Measurements from ENCODE around the gene SKAP1. TPM values are rescaled to one million over a fixed set of nuclear protein-coding genes. Genes with fewer than 3 reads are reported as not detected.

Gene SKAP1
- polyA plus RNA-seq, 1 of the 3 experiments (the other 2 are of a cell fraction) = not detected

- CTCF ChIA-PET = no interaction called here
Observed at GRCh38 chr17:48394821-48395220, 35.2 kb downstream of the SKAP1 start.

GRCh38 chr17:48393283-48393682 lies 36.7 kb downstream of the SKAP1 start:
- H3K27me3 ChIP-seq (ENCODE audit: insufficient read depth) = peaks cover 67% of the 10 kb centered on the region
- no peaks in the 10 kb centered on the region for H4K20me1 ChIP-seq (ENCODE audit: insufficient read depth)
- no peak for TF ChIP-seq RCOR1 (IDR thresholded peaks at IDR 0.05; ENCODE audit: low read length)
- TF ChIP-seq IRF3 (IDR thresholded peaks at IDR 0.05; ENCODE audit: low read depth, low read length) = no peak
- TF ChIP-seq FOXJ3 (CRISPR knock-in tag; IDR thresholded peaks at IDR 0.05) = no peak
- no peak for TF ChIP-seq GATA2 (CRISPR knock-in tag; IDR thresholded peaks at IDR 0.05)
- no peak for TF ChIP-seq USF1 (IDR thresholded peaks at IDR 0.05; ENCODE audit: borderline replicate concordance, low read depth)
- TF ChIP-seq FOXM1 (IDR thresholded peaks at IDR 0.05; ENCODE audit: low read depth) = no peak
- no peak for TF ChIP-seq TEAD4 (IDR thresholded peaks at IDR 0.05; ENCODE audit: borderline replicate concordance, insufficient read depth)
- DNase-seq = no peak
- H3K9me3 ChIP-seq = no peaks in the 10 kb centered on the region
- H3F3A ChIP-seq (replicated peaks; ENCODE audit: insufficient read depth) = no peaks in the 10 kb centered on the region
- H3K27ac ChIP-seq (ENCODE audit: low read depth in 2 of 2, low read length in 1 of 2) = no peak overlapping the region
- H3K9ac ChIP-seq = no peak overlapping the region
- H3K4me1 ChIP-seq (ENCODE audit: control insufficient read depth in 1 of 2, insufficient read depth in 2 of 2, low read depth in 1 of 2, low read length in 1 of 2) = no peaks in the 10 kb centered on the region
- no peaks in the 10 kb centered on the region for H3K79me2 ChIP-seq (ENCODE audit: insufficient read depth)
- ChIA-PET POLR2A (no interaction called here), CTCF (interaction anchor here (0.8 to 1.0 kb wide), 3 partner anchors 14 to 85 kb away, joined by 3 to 5 read pairs (median 4); no protein-coding TSS in a partner anchor)
- no peak overlapping the region for H3K4me3 ChIP-seq (ENCODE audit: low read depth in 2 of 2, low read length in 1 of 2)
- H3K36me3 ChIP-seq (replicated peaks in 1 of 2; ENCODE audit: control insufficient read depth in 1 of 2, insufficient read depth in 2 of 2, low read length in 1 of 2) = no peaks in the 10 kb centered on the region
- H2AFZ ChIP-seq (ENCODE audit: low read depth) = no peak overlapping the region
- H3K4me2 ChIP-seq = no peak overlapping the region
- no peaks in the 10 kb centered on the region for H3K9me2 ChIP-seq

More at GRCh38 chr17:48394821-48395220, 35.2 kb downstream of the SKAP1 start:
- 13% methylated on average over 3 of the region's 3 CpGs for WGBS (ENCODE audit: low lambda C conversion rate)
- no peak overlapping the region for H3K27ac ChIP-seq (ENCODE audit: low read depth in 2 of 2, low read length in 1 of 2)
- TF ChIP-seq ELF1 (IDR thresholded peaks at IDR 0.05) = no peak
- no peaks in the 10 kb centered on the region for H3F3A ChIP-seq (replicated peaks; ENCODE audit: insufficient read depth)
- H3K79me2 ChIP-seq (ENCODE audit: insufficient read depth) = no peaks in the 10 kb centered on the region
- no peaks in the 10 kb centered on the region for H3K4me1 ChIP-seq (ENCODE audit: control insufficient read depth in 1 of 2, insufficient read depth in 2 of 2, low read depth in 1 of 2, low read length in 1 of 2)
- no peaks in the 10 kb centered on the region for H3K9me2 ChIP-seq
- H3K27me3 ChIP-seq (ENCODE audit: insufficient read depth) = peaks cover 70% of the 10 kb centered on the region
- H3K9me3 ChIP-seq = no peaks in the 10 kb centered on the region
- no peak overlapping the region for H2AFZ ChIP-seq (ENCODE audit: low read depth)
- DNase-seq = no peak
- no peak overlapping the region for H3K9ac ChIP-seq
- POLR2A ChIA-PET = no interaction called here
- no peaks in the 10 kb centered on the region for H3K36me3 ChIP-seq (replicated peaks in 1 of 2; ENCODE audit: control insufficient read depth in 1 of 2, insufficient read depth in 2 of 2, low read length in 1 of 2)
- no peak overlapping the region for H3K4me3 ChIP-seq (ENCODE audit: low read depth in 2 of 2, low read length in 1 of 2)
- H3K4me2 ChIP-seq = no peak overlapping the region
- no peaks in the 10 kb centered on the region for H4K20me1 ChIP-seq (ENCODE audit: insufficient read depth)

- POLR2A ChIA-PET = no interaction called here
- CTCF ChIA-PET = interaction anchor here (0.8 to 1.0 kb wide), 3 partner anchors 14 to 85 kb away, joined by 3 to 5 read pairs (median 4); no protein-coding TSS in a partner anchor
- Histone ChIP-seq H3K27ac (ENCODE audit: low read depth in 2 of 2, low read length in 1 of 2) (no peak overlapping the region), H3F3A (replicated peaks; ENCODE audit: insufficient read depth) (no peaks in the 10 kb centered on the region), H3K9me3 (no peaks in the 10 kb centered on the region), H4K20me1 (ENCODE audit: insufficient read depth) (no peaks in the 10 kb centered on the region), H3K4me3 (ENCODE audit: low read depth in 2 of 2, low read length in 1 of 2) (no peak overlapping the region), H2AFZ (ENCODE audit: low read depth) (no peak overlapping the region), H3K79me2 (ENCODE audit: insufficient read depth) (no peaks in the 10 kb centered on the region), H3K27me3 (ENCODE audit: insufficient read depth) (peaks cover 67% of the 10 kb centered on the region), H3K4me2 (no peak overlapping the region), H3K4me1 (ENCODE audit: control insufficient read depth in 1 of 2, insufficient read depth in 2 of 2, low read depth in 1 of 2, low read length in 1 of 2) (no peaks in the 10 kb centered on the region), H3K9me2 (no peaks in the 10 kb centered on the region), H3K9ac (no peak overlapping the region), H3K36me3 (replicated peaks in 1 of 2; ENCODE audit: control insufficient read depth in 1 of 2, insufficient read depth in 2 of 2, low read length in 1 of 2) (no peaks in the 10 kb centered on the region)
- no peak for TF ChIP-seq REST (IDR thresholded peaks at IDR 0.05; ENCODE audit: low read depth, low read length)
- TF ChIP-seq POLR2AphosphoS5 (IDR thresholded peaks at IDR 0.05; ENCODE audit: low read depth, low read length) = no peak
- TF ChIP-seq NFIC (IDR thresholded peaks at IDR 0.05; ENCODE audit: borderline replicate concordance) = no peak
- TF ChIP-seq FOXM1 (IDR thresholded peaks at IDR 0.05; ENCODE audit: low read depth) = no peak
- no peak for TF ChIP-seq SIN3A (IDR thresholded peaks at IDR 0.05; ENCODE audit: borderline replicate concordance, low read depth, low read length)
- no peak for TF ChIP-seq EP300 (IDR thresholded peaks at IDR 0.05; ENCODE audit: borderline replicate concordance in 1 of 2, low read depth in 1 of 2, low read length in 1 of 2)
- TF ChIP-seq TAF1 (IDR thresholded peaks at IDR 0.05; ENCODE audit: borderline replicate concordance, low read depth, low read length) = no peak
- TF ChIP-seq ZBTB33 (IDR thresholded peaks at IDR 0.05; ENCODE audit: borderline replicate concordance, low read depth) = no peak
- DNase-seq = no peak
- 6% methylated on average over 4 of the region's 4 CpGs for WGBS (ENCODE audit: low lambda C conversion rate)
Observed at GRCh38 chr17:48392857-48393256, 37.2 kb downstream of the SKAP1 start.

Measured in SK-N-SH (cell line).